Pancreas (tissue), 10 donors: Measurements from ENCODE around the gene PTMA. TPM values are rescaled to one million over a fixed set of nuclear protein-coding genes. Genes with fewer than 3 reads are reported as not detected.
A peak's percentile ranks its signal among the peaks of the same experiment; 100 is the strongest.

ENCODE experiments used
- ATAC-seq, 4 donors: fragments of 200-7000 bp; cut with Tn5 transposase; one replicate each; pipeline versions ENCODE4 v1.8.0 to v1.9.1; 2020; ENCODE audit warnings: mild to moderate bottlenecking in 4 of 4, moderate library complexity in 4 of 4
- DNase-seq, 6 donors: peaks; one replicate each; pipeline ENCODE4 v3.0.0-alpha.2; 2020
- FAIRE-seq: peaks from 2 replicates; lab custom pipeline; 2012; peaks lifted over from hg19 to GRCh38; lab: Jason Lieb, UNC
- H3K27ac ChIP-seq, 4 donors: fragments of 200-600 bp; sonication (generic); 1 replicate in 3 of 4; 2 replicates in 1 of 4; pipeline versions ENCODE4 v1.5.0 to v1.8.0; 2020
- H3K27me3 ChIP-seq, 4 donors: fragments of 200-600 bp; one replicate each; pipeline ENCODE4 v1.8.0; 2021
- H3K36me3 ChIP-seq, 3 donors: fragments of 200-600 bp; sonication (generic) in 1 of 3; one replicate each; pipeline versions ENCODE4 v1.5.0 to v1.8.0; 2020 to 2021
- H3K4me1 ChIP-seq, 3 donors: fragments of 200-600 bp; one replicate each; pipeline ENCODE4 v1.8.0; 2021
- H3K4me3 ChIP-seq, 4 donors: fragments of 200-600 bp; sonication (generic) in 2 of 4; one replicate each; pipeline versions ENCODE4 v1.5.0 to v1.8.0; 2020 to 2021
- H3K9me3 ChIP-seq, 4 donors: fragments of 200-600 bp; one replicate each; pipeline ENCODE4 v1.8.0; 2021
- CTCF ChIP-seq, 4 donors: fragments of 200-600 bp; sonication (generic) in 3 of 4; IDR thresholded peaks; one replicate each; pipeline versions ENCODE4 v1.5.0 to v1.8.0; 2021; ENCODE audit warnings: antibody characterized with exemption in 4 of 4
- WGBS, 2 donors: extraction: QIAGEN DNeasy Blood & Tissue Kit; methylation state at CpG; one replicate each; pipeline ENCODE4 v1.1.7; 2013; 5-methylcytosine and 5-hydroxymethylcytosine counted together
- intact Hi-C, 3 donors: fragments of 100-400 bp; cut with DNase I; formaldehyde crosslinking; loops; one replicate each; pipeline versions ENCODE4 v1.11.1 to v1.14.2; 2022
- polyA plus RNA-seq, 2 donors: library from polyadenylated mRNA; stranded (reverse); fragments of 200-250 nt; gene quantifications; one replicate each; pipeline ENCODE4 v1.2.3, GENCODE V29; 2013
- total RNA-seq, 6 donors: library from RNA; stranded (reverse); fragmentation: NEBNext Ultra II Directional in 4 of 6; extraction: Animal tissue kit (Norgen Biotek cat#: 25700) in 4 of 6; gene quantifications; one replicate each; pipeline versions ENCODE4 v1.2.1 to v1.2.4, GENCODE V29; 2021 to 2023
- donor health status: healthy with polysubstance abuse.
- donor health status: DM: no; HTN: no; CAD: no; lungs with moderate emphysema.
- donor health status: DM: no; HTN: no; CAD: no.
- donor health status: control.
- donor health status: control.
- donor health status: Bipolar disorder and iron deficiency.
- donor health status: DM: yes; HTN: yes; CAD: no.
- donor health status: DM: no; HTN: no; CAD: no.
- donor health status: DM: no; HTN: no; CAD: no.
- donor health status: DM: yes; HTN: yes; CAD: no.

Gene PTMA
- total and polyA plus RNA-seq, 8 donors: 319 to 751 (median 531) TPM

- Histone ChIP-seq H3K4me3 (no peak overlapping the region), H3K36me3 (no peaks in the 10 kb centered on the region), H3K9me3 (no peaks in the 10 kb centered on the region), H3K27me3 (no peaks in the 10 kb centered on the region), H3K4me1 (no peaks in the 10 kb centered on the region), H3K27ac (no peak overlapping the region)
- DNase-seq: no peak
- intact Hi-C loops: no loop called here
- 89 to 93% methylated on average over 4 of the region's 4 CpGs for WGBS, 2 donors
- no peak for FAIRE-seq
- no peak for ATAC-seq
- no peak for TF ChIP-seq CTCF (IDR thresholded peaks at IDR 0.05)
These were observed 20.4 kb upstream of the PTMA start for GRCh38 chr2:231687961-231688360.

- intact Hi-C loops: no loop called here
- H3K4me3 ChIP-seq: no peak overlapping the region
- ATAC-seq: peak in 1 of 4 donors; percentile 18
- DNase-seq: no peak
- no peaks in the 10 kb centered on the region for H3K36me3 ChIP-seq
- TF ChIP-seq CTCF (IDR thresholded peaks at IDR 0.05): no peak
- no peak overlapping the region for H3K27ac ChIP-seq
- FAIRE-seq: no peak
- whole genome bisulfite sequencing, 2 donors: 73 to 75% methylated on average over 17 of the region's 17 CpGs
- no peaks in the 10 kb centered on the region for H3K9me3 ChIP-seq
- H3K4me1 ChIP-seq: no peaks in the 10 kb centered on the region
- no peaks in the 10 kb centered on the region for H3K27me3 ChIP-seq
These were observed 19.6 kb upstream of the PTMA start for GRCh38 chr2:231688719-231689118.

- Histone ChIP-seq H3K27me3 (no peaks in the 10 kb centered on the region), H3K4me1 (no peaks in the 10 kb centered on the region), H3K36me3 (no peaks in the 10 kb centered on the region), H3K27ac (no peak overlapping the region), H3K9me3 (no peaks in the 10 kb centered on the region), H3K4me3 (no peak overlapping the region)
- intact Hi-C loops: no loop called here
- FAIRE-seq (no peak), DNase-seq (no peak), ATAC-seq (no peak)
- TF ChIP-seq CTCF (IDR thresholded peaks at IDR 0.05): no peak
- 73 to 74% methylated on average over 15 of the region's 15 CpGs for WGBS, 2 donors
These were observed 19.0 kb upstream of the PTMA start for GRCh38 chr2:231689124-231689893.

GRCh38 chr2:231691251-231691772 lies 17.0 kb upstream of the PTMA start:
- no peaks in the 10 kb centered on the region for H3K36me3 ChIP-seq
- no peak for ATAC-seq
- DNase-seq: no peak
- H3K4me3 ChIP-seq: no peak overlapping the region
- no peak for TF ChIP-seq CTCF (IDR thresholded peaks at IDR 0.05)
- no peak overlapping the region for H3K27ac ChIP-seq
- H3K4me1 ChIP-seq: no peaks in the 10 kb centered on the region
- no peaks in the 10 kb centered on the region for H3K27me3 ChIP-seq
- H3K9me3 ChIP-seq: no peaks in the 10 kb centered on the region
- WGBS, 2 donors: 46 to 54% methylated on average over 9 of the region's 9 CpGs
- no peak for FAIRE-seq
- intact Hi-C loops: no loop called here

GRCh38 chr2:231692847-231693246 lies 15.5 kb upstream of the PTMA start:
- intact Hi-C loops: no loop called here
- Histone ChIP-seq H3K9me3 (no peaks in the 10 kb centered on the region), H3K27ac (no peak overlapping the region), H3K36me3 (no peaks in the 10 kb centered on the region), H3K27me3 (no peaks in the 10 kb centered on the region), H3K4me3 (no peak overlapping the region), H3K4me1 (no peaks in the 10 kb centered on the region)
- ATAC-seq: no peak
- 93 to 94% methylated on average over 10 to 13 of the region's 13 CpGs for WGBS, 2 donors
- no peak for FAIRE-seq
- DNase-seq: peak in 1 of 6 donors; percentile 67
- no peak for TF ChIP-seq CTCF (IDR thresholded peaks at IDR 0.05)
